GM19397 (cell line): ENCODE results near the gene SCGB1A1.

Experiments used
- ATAC-seq: cut with Tn5 transposase; IDR thresholded peaks from one replicate; pipeline ENCODE4 v1.9.1; 2021; ENCODE audit warnings: mild to moderate bottlenecking, moderate library complexity; ENCODE audit not compliant: unreplicated experiment

The SCGB1A1 gene

DNA sequence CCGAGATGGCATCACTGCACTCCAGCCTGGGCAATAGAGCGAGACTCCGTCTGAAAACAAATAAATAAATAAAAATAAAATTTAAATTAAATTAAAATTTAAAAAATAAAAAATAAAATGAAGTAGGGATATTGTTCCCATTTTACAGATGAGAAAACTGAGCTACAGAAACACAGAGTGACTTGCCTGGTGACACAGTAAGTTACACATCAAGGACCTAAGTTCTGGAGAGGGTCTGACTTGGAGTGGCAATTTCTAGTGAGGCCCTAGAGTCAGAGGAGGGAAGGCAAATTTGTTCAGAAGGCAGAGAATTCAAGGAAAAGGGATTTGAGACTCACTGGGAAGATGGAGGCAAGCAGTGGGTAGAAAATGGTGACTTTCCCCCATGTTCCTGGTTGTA is 2.0 kb downstream of the SCGB1A1 start:
- ATAC-seq: no peak

DNA sequence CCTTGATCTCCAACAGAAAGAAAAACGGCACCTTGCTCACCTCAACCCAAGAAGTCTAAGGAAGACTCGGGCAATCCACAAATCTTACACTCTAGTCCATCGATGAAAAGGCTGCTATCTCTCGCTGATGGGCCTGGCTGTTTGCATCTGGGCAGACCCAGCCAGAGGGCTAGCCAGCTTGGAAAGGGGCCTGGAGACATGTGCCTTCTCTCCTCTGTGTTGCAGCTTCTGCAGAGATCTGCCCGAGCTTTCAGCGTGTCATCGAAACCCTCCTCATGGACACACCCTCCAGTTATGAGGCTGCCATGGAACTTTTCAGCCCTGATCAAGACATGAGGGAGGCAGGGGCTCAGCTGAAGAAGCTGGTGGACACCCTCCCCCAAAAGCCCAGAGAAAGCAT is 3.2 kb downstream of the SCGB1A1 start:
- ATAC-seq: no peak

DNA sequence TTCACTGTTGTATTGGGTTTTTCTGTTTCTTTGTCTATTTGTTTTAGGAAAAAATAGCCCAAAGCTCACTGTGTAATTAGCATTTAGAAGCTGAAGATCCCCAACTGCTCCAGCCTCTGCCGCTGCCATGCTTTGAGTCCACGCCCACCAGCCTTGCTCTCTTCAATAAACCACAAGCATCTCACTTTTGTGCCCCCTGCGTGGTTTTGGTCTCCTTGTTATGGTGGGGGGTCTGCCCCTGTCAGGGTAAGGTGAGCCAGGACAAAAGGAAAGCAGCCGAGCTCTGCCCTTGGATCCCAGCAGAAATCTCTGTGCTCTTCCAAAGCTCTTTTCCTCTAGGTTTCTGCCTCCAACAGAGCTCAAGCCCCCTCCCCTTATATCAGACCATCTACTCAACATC is 4.2 kb downstream of the SCGB1A1 start:
- ATAC-seq: no peak

DNA sequence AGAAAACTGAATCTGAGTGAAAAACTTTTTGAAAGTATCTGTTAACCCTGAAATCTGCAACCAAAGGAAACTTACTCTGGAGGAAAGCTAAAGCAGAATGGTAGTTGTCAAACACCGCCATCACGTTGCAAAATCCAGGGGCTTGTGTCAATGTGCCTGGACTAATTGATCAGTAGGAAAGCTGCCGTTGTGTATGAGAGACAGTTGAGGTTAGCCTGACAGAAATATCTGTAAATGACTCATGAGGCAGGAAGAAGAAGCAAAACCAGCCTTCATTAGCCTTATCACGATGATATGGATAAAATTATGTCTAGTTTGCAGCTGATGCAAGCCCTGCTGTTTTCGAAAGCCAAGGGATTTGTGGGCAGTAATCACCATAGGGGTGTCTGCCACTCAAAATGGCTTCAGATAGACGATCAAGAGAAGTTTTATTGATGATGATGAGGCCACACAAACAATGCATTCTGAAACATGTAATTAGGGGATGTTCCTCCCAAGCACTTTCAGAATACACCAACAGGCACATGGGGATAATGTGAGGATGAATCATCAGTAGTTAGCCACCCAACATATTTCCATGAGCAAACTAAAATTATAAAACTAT is 8.9 kb downstream of the SCGB1A1 start:
- ATAC-seq: no peak

DNA sequence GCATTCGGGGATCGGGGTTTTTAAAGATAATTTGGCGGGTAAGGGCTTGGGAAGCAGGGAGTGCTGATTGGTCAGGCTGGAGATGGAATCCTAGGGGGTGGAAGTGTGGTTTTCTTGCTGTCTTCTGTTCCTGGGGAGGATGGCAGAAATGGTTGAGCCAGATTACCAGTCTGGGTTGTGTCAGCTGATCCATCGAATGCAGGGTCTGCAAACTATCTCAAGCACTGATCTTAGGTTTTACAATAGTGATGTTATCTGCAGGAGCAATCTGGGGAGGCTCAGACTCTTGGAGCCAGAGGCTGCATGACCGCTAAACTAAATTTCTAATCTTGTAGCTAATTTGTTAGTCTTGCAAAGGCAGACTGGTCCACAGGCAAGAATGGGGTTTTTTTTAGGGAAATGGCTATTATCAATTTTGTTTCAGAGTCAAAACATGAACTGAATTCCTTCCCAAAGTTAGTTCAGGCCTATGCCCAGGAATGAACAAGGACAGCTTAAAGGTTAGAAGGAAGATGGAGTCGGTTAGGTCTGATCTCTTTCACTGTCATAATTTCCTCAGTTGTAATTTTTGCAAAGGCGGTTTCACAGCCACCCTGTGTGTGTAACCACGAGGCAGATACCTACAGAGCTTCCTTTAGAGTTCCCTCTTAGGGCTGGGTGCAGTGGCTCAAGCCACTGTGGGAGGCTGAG is 10.2 kb downstream of the SCGB1A1 start:
- ATAC-seq: no peak

DNA sequence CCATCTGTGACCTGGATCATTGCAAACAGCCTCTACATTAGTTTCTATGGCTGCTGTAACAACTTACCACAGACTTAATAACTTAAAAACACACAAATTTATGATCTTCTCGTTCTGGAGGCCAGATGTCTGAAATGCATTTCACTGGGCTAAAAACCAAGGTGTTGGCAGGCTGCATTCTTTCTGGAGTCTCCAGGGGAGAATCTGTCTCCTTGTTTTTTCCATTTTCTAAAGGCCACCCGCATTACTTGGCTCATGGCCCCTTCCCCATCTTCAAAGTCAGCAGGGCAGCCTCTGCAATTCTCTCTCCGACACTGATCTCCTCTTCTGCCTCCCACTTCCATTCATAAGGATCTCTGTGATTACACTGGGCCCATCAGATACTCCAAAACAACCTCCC is 11.6 kb downstream of the SCGB1A1 start:
- no peak for ATAC-seq

DNA sequence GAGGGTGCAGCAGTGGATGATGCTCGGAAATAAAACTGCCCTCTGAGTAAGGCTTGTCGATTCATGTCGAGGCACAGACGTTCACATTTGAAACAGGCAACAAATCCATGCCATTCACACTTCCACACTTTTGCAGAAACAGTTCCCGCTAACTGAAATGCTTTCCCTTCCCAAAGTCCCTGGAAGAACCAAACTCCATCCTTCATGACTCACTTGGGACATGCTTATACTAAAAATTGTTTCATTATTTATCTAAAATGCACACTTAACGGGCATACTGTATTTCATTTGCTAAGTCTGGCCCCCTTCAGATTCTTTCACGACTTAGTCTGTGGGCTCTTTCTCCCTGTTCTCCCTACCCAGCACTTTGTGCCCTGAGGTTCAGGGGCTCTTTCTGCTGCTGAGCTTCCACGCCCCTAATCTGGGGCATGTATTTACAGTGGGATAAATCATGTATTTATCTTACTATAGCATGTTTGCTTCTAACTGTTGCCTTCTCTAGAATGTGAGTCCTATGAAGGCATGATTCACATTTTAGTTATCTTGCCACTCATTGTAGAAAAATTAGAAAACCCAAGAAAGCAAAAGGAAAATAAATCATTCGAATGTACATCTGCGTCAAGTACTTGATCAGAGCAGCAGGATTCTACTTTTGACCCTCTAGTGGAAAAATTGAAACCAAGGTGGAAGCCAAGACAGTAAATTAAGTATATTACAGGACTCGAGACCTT is 12.5 kb downstream of the SCGB1A1 start:
- ATAC-seq: no peak

DNA sequence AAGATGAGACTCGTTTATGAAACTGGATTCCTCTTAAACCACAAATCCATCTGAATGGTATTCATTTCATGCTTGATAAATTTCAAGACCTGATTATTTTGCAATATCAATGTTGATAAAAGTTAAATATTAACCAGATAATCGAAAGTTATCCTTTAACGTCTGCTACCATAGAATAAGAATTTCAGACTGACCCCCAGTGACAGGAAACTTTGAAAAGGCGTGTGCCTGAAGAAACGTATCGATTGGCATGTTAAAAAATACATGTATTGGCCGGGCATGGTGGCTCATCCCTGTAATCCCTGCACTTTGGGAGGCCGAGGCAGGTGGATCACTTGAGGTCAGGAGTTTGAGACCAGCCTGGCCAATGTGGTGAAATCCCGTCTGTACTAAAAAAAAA is 13.9 kb downstream of the SCGB1A1 start:
- ATAC-seq: no peak

DNA sequence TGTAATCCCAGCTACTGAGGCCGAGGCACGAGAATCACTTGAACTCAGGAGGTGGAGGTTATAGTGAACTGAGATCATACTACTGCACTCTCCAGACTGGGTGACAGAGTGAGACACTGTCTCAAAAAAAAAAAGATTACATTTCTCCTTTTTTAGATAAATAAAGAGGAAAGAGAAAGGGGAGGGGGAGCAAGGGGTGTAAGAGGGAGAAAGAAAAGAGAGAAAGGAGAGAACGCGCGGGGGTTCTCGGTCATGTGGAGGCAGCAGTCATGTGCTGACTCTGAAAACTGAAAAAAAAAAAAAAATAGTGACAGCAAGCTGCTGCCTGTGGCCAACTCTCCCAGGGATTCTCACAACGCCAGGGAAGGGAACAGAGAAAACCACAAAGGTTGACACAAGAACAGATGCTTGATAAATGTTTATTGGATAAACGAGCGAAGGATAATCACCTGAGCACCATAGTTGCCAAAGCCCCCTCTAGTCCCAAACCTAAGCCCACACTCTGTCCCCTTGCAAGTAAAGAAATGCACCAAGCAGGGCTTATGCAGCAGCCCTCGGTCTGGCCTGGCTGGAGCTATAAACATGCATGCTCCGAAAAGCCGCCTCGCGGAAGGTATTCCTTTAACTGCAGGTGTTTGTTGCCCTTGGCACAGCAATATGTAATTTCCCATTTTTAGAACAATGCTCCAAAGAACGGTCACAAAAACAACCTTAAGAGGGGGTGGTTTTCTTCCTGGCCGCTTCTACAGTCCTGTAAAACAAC is 14.5 kb downstream of the SCGB1A1 start:
- ATAC-seq: no peak

DNA sequence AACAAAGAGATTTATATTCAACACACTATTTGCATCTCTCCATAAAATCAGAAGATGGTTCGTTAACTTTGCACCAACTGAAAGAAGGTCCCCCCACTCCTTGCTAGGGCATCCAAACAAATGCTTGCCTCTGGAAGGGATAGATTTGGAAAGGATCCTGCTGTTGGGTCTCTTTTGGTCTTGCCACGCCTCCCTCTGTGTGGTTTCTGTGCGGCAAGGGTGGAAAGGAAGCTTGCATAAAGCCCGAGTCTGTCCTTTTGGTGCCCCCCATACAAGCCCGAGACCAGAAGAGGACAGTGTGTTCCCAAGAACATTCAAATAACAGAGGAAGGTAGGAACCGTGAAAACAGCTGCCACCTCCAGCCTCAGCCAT is 15.1 kb downstream of the SCGB1A1 start:
- no peak for ATAC-seq

DNA sequence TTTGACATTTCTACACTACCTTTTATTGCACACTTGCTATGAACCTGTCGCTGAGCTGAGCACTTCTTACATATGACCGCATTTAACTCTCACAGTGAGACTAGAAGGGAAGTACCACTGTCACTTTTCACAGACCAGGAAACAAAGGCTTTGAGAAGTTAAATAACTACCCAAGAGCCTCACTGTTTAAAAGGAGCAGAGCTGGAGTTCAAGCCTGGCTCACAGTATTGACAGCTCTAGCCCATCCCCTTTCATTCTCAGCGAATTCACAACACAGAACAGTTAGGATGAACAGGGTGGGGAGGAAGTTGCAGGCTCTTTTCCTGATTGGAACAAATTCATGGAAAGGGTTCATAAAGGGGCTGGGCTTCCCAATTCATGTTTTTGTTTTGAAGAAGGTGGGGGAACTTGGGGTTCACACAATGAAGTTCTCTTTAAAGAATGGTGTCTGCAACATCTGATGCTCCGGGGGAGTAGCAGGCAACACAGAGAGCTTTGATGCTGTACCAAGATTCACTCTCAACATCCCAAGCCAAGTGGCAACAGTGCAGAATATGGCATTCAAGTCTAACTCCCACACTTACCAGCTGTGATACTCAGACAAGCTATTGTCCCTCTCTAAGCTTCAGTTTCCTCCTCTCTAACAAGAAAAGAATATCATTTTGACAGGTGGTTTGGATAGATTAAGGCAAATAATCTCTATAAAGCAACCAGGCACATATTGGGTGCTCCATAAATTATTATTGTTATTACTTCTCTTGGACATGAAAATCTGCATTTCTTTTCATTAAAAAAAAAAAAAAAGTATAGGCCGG is 17.2 kb downstream of the SCGB1A1 start:
- ATAC-seq: no peak

DNA sequence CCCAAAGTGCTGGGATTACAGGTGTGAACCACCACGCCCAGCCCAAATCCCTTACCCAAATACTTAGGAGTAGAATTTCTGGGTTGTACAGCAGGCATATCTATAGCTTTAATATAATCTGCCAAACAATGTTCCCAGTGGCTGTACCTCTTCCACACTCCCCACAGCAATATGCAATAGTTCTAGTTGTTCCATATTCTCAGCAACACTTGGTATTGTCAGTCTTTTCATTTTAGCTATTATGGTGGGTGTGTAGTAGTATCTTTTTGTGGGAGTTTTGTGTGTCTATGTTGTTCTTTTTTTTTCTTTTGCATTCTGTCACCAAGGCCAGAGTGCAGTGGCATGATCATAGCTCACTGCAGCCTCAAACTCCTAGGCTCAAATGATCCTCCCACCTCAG is 18.8 kb downstream of the SCGB1A1 start:
- ATAC-seq: no peak

DNA sequence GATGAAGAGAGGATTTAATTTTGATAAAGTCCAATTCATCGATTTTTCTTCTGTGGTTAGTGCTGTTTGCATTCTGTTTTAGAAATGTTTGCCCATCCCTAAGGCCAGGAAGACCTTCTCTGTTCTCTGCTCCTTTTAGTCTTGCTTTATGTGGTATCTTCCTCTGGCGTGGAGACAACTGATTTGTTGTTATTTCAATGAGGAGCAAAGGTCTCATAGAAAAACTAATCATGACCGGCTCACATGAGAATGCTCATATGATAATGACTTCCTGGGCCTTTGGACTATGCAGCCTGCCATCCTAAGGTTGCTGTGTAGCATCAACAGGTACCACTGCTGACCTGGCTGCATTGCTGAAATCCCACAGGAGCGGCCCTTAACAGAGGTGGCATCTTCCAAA is 19.8 kb downstream of the SCGB1A1 start:
- no peak for ATAC-seq

DNA sequence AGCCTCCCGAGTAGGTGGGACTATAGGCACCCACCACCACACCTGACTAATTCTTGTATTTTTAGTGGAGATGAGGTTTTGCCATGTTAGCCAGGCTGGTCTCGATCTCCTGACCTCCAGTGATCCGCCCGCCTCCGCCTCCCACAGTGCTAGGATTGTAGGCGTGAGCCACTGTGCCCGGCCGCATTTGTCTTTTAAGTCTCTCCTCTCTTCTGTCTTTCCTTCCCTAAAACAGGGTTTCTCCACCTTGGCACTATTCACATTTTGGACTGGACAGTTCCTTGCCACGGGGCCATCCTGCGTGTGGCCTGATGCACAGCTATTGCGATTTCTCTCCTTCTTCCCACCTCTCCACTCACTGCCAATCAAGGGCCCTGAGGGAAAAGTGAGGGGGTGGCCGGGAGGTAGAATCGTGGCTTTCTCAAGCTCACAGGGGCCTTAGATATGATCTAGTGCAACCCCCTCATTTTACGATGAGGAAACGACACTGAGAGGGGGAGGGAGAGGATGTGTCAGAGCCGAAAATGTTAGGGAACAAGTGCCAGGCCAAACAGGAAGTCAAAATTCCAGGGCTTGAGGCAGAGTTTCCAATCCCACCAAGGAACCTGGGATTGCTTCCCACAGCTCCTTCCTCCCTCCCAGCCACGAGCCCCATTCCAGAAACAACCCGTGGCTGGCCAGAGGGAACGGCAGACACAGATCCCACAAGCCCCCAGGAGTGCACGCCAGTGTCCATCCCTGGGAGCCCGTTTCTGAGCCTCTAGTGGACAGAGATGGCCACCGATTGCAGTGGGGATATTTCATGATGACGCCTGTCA is 21.2 kb downstream of the SCGB1A1 start:
- no peak for ATAC-seq

DNA sequence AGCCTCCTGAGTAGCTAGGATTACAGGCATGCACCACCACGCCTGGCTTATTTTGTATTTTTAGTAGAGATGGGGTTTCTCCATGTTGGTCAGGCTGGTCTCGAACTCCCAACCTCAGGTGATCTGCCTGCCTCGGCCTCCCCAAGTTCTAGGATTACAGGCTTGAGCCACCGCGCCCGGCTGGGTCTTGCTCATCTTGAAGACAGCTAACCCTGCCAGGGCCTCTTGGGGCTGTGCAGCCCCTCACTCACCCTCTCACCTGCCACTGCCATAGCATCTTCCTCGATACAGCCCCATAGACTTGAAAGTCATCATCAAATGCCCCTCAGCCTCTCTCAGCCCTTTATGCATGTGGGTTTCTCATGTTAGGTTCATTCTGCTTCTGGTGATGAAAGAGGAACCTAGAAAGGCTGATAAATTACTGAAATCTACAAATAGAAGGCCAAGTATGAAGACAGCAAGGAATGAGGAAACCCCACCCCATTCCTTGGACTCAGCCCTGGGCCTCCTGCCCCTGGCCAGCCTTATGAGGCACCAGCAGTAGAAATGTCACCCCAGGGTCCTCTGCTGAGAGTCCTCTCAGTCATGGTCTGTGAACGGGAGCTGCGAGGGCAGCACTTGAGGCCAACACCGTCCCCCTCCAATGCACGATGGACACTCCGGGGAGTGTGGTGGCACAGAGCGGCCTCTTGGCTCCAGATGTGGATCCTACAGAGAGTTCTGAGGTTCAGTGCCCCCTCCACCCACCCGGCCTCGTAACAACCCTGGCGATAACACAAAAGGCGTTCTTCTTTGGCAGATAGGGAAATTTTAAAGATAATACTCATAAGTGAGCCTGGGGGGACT is 24.8 kb downstream of the SCGB1A1 start:
- no peak for ATAC-seq

DNA sequence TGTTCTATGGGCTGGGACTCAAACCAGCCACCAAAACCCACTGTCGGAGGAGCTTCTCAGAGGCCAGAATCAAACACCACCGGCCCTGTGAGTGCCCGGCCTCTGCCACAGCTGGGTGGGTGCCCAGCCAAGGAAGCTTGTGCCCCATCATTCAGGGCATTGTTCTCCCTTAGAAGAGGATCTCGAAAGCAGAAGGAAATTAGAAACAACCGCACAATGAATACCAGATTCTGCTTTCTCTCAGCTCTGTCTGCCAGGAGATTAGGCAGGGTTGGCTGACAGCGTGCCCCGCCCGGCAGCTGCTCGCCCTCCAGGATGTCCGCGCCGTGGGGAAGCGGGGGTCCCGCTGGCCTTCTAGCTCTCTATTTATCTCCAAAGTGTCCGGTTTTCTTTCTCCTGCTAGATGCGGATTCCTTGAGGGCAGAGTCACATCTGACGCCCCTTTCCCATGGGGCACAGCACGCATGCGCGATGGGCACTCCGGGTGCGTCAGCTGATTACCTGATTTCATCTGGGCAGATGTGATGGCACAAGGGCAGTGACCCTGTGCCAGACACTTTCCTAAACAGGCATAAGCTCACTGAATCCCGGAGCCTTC is 25.5 kb downstream of the SCGB1A1 start:
- ATAC-seq: no peak

DNA sequence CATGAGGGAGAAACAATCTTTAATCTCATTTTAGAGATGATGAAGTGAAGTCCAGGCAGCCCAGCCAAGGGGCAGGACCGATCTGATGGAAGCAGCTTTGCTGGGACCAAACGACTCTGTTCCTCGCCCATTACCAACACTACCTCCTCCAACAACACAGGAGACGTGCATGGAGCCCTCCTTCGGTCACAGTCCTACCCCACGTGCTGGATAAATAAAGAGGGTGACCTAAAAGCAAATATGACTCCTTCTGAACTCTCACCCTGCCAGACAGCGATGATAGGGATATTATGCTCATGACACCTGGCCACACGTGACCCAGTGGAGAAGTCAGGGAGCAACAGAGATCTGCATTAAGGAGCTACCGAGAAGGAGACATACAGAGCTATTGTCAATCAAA is 26.0 kb downstream of the SCGB1A1 start:
- no peak for ATAC-seq

DNA sequence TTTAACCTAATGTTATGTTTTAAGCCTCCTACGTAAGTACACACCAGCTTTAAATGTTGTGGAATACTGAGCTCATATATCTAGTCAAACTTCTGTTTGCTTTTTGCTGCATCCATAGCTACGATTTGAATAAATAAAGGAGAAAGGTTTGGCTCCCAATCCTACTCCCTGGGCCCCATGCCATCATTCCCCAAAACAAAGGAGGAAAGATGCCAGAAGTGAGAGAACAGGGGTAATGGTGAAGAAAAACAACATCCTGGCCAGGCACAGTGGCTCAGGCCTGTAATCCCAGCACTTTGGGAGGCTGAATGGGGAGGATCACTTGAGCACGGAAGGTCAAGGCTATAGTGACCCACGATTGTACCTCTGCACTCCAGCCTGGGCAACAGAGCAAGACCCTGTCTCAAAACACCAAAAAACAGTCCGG is 26.5 kb downstream of the SCGB1A1 start:
- ATAC-seq: no peak

DNA sequence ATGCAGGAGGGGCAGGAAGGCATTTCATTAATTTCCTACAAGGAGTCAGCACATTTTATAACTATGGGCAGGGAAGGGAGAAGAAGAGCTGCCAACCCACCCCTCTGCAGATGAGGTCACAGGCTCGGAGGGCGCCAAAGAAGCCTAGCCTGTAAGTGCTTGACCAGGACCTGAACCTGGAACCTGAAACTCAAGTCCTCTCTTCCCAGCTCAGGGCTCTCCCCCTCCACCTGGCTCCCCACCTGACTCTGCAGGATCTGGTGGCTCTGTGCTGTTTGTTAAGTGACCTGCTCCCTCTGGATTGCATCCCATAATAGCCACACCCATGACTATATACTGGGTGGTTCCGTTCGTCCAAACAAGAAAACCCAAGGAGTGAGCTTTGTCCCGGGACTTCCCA is 27.3 kb downstream of the SCGB1A1 start:
- ATAC-seq: no peak
